Measurements from ENCODE around the gene SDK1.

SDK1 gene

DNA sequence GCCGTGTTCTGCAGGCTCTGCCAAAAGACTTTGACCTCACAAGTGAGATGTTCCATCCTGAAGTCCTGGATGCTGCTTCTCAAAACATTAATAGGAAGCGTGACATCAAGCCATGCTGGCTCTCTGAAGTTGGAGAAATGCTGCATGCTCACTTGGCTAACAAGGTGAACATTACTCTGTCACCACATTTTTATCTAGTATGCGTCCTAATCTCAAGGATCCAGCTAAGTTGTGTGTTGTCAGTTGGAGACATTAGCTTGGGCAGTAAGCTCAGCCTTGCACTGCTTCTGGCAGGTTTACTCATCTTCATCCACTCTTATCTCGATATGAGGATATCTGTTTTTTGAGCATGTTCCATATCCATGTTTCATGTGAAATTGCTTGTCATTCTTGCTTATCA is 165.2 kb downstream of the SDK1 start:
- DNase-seq = no peak

DNA sequence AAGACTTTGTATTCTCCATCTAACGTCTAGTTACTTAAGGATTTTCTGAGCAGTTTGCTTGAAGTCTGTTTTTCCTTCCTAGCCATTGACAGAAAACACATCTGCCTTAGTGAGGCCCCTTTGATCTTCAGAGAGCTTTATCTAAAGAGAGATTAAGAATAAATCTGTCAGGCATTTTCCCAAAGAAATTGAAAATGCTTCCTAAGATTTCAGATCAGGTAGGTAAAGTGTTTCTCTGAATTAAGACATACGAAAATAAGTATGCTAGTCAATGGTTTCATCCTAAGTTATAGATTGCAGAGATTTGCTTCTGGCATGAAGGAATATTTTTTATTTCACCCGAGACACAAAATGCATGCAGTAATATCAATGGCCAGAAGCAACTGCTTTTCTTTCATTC is 168.6 kb downstream of the SDK1 start:
- no peak for DNase-seq

DNA sequence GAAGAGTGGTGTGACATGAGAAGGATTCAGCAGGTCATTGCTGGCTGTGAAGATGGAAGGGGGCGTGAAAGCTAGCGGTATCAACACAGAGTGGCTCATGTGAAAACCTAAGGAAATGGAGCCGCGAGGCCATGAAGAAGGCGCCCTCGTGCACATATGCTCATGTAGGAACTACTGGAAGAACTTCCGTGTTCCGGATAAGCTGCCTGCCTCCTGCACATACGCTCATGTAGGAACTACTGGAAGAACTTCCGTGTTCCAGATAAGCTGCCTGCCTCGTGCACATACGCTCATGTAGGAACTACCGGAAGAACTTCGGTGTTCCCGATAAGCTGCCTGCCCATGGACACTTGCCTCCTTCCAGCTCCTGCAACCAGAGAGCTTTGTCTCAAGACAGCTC is 179.1 kb downstream of the SDK1 start:
- DNase-seq = no peak

DNA sequence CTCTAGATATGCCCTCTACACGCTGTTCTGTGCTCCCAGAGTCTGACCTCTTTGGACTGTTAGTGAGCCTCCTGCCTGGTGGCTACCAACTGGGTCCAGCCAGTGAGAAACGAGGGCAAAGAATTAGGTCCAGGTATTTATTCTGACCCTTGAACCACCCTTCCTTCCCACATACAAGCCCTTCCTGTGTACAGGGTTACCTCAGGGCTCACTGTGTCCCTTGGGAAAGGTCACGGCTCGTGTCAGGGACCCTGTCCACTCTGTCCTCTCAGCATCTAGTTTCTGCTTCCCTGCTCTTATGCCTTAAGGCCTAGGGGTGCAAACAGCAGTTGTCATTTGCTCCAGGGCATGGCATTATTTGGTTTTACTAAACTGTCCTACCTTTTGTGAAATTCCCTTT is 180.4 kb downstream of the SDK1 start:
- DNase-seq = no peak

DNA sequence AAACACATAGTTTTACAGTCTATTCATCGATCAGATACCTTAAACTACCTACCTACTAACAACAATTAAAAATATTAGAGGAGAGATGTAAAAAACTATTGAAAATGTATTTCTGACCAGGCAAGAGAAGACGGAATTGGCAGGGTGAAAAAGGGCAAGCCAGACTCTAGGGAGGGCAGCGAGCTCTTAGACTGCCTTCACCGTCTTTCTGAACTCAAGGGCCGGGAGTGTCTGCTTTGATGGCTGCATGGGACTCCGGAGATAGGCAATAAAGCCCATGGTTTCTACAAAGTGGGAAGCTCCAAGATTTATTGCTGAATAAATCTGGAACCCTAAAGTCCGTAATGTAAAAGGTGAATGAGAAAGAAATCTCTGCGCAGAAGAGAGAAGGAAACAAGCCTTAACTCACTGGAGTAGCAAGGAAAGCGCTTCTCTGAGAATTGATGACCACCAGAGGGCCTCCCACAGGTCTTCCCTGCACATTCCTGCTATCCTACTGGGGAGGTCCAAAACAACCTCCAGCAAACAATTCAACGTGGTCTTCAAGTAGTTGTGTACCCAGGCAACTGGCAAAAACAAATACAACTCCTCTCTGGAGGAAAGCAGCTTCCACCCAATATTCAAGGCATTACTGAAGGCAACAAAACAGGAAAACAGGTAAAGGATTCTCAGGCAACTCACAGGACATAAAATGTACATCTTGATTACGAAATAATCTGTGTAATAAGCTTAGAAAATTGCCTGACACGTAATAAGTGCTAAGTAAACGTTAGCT is 181.3 kb downstream of the SDK1 start:
- no peak for DNase-seq

GRCh38 chr7:3486841-3487240 is 185.8 kb downstream of the SDK1 start:
- no peak for DNase-seq

DNA sequence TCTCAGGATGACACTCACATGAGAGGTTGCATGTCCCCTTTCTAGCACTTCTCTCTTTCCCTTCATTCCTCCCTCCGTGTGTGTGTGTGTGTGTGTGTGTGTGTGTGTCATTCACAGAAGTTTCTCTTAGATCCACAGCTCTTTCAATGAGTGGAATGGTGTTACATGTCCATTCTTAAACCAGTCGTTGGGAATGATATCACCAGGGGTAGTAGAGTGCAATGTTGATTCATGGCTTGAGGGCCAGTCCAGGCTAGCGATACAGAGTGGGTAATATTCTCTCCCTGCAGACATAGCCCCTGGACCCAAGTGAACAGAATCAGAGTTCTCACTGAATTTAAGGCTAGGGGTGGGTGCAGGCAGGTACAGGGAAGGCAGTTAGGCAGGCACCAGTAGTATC is 187.8 kb downstream of the SDK1 start:
- no peak for DNase-seq

DNA sequence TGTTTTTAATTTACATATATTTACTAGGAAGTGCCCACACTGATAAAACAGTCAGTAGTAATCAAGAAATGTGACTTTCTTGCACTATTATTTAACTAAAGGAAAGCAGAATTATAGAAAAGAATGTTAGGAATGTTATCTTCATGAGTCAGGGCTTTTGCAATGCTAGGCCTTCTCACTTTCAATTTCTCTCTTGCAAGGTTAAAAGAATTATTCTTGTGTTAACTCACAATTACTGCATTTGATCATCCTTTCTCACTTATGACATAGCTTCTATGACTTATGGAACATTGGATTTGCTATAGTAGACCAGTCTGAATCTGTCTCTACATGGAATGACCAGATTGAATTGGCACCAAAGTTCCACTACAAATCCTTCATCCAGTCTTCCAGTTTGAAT is 192.4 kb downstream of the SDK1 start:
- no peak for DNase-seq

- DNase-seq = no peak
Measured at GRCh38 chr7:3494947-3495346, 193.9 kb downstream of the SDK1 start.

GRCh38 chr7:3495530-3495929 is 194.5 kb downstream of the SDK1 start:
- DNase-seq = no peak

GRCh38 chr7:3495954-3496353 is 194.9 kb downstream of the SDK1 start:
- no peak for DNase-seq

DNA sequence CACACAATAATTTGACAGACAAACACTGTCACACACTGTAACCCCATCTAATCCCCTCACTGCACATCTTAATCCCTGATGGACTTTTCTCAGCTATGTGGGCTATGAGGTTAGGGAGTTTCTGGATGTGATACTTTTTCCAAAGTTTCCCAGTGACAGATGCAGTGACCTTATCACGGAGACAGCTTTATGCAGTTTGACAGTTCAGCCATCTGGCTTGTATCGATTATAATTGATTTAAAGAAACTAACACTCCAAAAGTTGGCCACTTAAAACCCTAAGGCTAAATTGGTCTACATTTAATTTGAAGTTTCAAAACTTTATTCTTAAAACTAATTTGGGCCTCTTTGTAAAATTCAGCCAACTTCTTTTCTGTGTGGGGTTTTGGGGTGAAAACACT is 196.7 kb downstream of the SDK1 start:
- no peak for DNase-seq

DNA sequence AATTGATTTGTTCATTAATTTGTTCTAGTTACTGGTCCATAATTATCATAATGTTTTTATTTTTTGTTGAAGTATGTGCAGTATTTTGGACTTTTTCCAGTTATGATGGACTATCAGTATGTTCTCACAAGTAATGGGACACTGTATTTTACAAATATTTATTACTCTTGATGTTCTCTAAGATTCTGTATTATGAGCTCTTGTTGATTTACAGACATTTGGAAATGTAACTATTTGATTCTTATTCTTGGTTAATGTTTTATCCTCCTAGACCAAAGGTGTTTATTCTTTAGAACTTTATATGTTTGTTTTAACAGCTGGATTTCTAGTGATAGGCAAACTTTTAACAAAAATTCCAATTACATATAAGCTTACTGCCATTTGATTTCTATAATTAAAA is 200.6 kb downstream of the SDK1 start:
- no peak for DNase-seq

GRCh38 chr7:3504384-3504783 is 203.3 kb downstream of the SDK1 start:
- DNase-seq = no peak

GRCh38 chr7:3510101-3511020 is 209.3 kb downstream of the SDK1 start:
- DNase-seq = no peak

DNA sequence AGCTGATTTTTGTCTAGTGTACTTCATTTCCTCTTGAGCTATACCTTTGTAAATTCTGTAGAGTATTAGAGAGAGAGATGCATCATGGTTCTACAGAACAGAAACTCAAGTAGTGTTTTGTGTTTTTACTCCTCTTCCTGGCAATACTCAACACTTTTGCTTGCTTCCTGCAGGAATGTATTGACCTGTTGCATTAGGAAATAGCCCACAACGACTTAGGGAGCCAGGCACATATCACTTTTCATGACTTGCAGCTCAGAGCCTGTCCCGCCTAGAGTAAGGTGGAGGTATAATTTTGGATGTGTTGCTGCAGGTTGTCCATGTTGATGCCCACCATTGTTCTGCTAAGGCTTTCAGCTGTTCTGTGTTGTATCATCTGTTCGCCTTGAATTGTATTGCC is 216.3 kb downstream of the SDK1 start:
- no peak for DNase-seq

GRCh38 chr7:3518546-3518945 is 217.5 kb downstream of the SDK1 start:
- DNase-seq = no peak

- no peak for DNase-seq
Measured at GRCh38 chr7:3520206-3520605, 219.2 kb downstream of the SDK1 start.

DNA sequence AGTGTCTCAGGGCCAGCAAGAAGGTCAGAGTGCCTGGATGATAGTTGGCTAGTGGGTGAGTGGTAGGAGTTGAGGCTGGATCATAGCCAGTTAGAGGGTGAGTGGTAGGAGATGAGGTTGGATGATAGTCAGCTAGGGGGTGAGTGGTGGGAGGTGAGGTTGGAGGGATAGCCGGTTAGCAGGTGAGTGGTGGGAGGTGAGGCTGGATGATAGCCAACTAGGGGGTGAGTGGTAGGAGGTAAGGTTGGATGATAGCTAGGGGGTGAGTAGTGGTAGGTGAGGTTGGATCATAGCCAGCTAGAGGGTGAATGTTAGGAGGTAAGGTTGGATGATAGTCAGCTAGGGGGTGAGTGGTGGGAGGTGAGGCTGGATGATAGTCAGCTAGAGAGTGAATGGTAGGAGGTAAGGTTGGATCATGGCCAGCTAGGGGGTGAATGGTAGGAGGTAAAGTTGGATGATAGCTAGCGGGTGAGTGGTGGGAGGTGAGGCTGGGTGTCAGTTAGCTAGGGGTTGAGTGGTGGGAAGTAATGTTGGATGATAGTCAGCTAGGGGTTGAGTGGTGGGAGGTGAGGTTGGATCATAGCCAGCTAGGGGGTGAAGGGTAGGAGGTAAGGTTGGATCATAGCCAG is 226.6 kb downstream of the SDK1 start:
- DNase-seq = no peak

DNA sequence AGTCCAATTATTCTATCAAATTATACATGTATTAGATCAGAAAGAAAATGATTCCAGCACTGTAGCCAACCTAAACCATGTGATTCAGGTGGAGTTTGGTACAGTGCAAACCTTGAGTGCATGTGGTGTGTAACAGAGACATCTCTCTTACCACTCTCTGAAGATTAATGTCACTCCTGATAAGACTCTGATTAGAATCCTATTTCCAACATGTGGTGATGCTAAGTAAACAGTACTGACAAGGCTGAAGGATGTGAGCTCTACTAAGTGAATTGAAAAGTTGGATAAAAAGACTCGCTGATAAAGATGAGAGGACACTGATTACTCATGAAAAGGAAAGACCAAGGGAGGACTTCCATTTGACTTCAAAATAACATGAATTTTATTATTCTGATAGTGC is 232.0 kb downstream of the SDK1 start:
- no peak for DNase-seq

DNA sequence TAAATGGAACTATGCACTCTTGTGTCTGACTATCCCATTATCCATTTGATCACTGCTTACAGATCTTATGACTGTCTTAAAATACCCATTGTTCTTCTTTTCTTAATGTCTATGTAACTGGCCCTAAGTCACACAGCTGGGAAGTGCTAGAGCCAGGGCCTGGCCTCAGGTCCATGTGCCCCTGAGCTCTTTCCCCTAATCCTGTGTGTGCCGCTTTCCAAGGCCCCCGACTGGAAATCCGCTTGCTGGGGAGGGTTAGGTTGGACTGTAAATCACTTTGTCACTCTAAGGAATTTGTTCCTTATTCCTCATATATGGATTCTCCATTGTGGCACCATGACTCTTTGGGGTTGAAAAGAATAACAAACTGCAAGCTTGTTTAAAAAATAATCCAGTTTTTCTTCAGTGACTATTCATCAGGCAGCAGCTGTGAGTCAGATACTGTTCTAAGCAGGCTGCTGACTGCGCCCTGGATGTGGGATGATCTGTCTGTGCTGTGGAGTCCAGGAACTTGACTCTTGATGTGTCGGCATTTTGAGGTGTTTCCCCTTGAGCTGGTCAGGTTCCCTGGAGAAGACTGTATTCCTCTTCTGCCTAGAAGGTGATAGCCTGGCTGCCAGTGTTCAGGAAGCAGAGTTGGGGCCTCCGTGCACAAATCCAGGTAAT is 236.3 kb downstream of the SDK1 start:
- no peak for DNase-seq

GRCh38 chr7:3538041-3538440 is 237.0 kb downstream of the SDK1 start:
- no peak for DNase-seq
